A549 (cell line): ENCODE results near the gene WDR35. TPM values are rescaled to one million over a fixed set of nuclear protein-coding genes. Genes with fewer than 3 reads are reported as not detected.

Source experiments
- ATAC-seq, 2 experiments: fragments of 200-7000 bp in 1 of 2; fragments of >200 bp in 1 of 2; cut with Nextera tagmentation in 1 of 2; cut with Tn5 transposase in 1 of 2; 3 replicates each; pipeline versions ENCODE4 v1.8.0 to v1.9.1; 2018 to 2020; ENCODE audit warnings: mild to moderate bottlenecking in 1 of 2, moderate library complexity in 1 of 2
- CTCF ChIA-PET: fragments of 300-600 bp; sonication (Branson Sonifier 250); formaldehyde crosslinking; extraction: SDS; loops from one replicate; lab custom pipeline; 2021; ENCODE audit warnings: antibody characterized with exemption, inconsistent platforms; lab: Yijun Ruan, JAX
- POLR2A ChIA-PET: fragments of 350-600 bp; formaldehyde crosslinking; extraction: SDS; loops from one replicate; lab custom pipeline; 2021; ENCODE audit warnings: antibody characterized with exemption, inconsistent platforms; lab: Yijun Ruan, JAX
- DNase-seq, 2 experiments: peaks; one replicate each; pipeline versions ENCODE4 v3.0.0 to v3.0.0-alpha.2; 2011 to 2016; ENCODE audit warnings: low read depth in 1 of 2, low spot score in 1 of 2
- FAIRE-seq: peaks from 2 replicates; lab custom pipeline; 2011; peaks lifted over from hg19 to GRCh38; lab: Jason Lieb, UNC
- H3K27ac ChIP-seq, 2 experiments: fragments of >200 bp; sonication (Bioruptor Twin); formaldehyde crosslinking; 3 replicates each; pipeline ENCODE4 v1.5.1; 2016 to 2017
- H3K4me1 ChIP-seq: fragments of >200 bp; sonication (Bioruptor Twin); formaldehyde crosslinking; 3 replicates; pipeline ENCODE4 v1.6.1; 2016
- H3K4me2 ChIP-seq: fragments of >200 bp; sonication (Bioruptor Twin); formaldehyde crosslinking; 3 replicates; pipeline ENCODE4 v1.6.1; 2016
- H3K4me3 ChIP-seq: fragments of >200 bp; sonication (Bioruptor Twin); formaldehyde crosslinking; 3 replicates; pipeline ENCODE4 v1.5.1; 2016
- H3K9me3 ChIP-seq: fragments of >200 bp; sonication (Bioruptor Twin); formaldehyde crosslinking; 3 replicates; pipeline ENCODE4 v1.6.1; 2016
- CBX2 ChIP-seq: fragments of 200-600 bp; sonication (generic); IDR thresholded peaks from 2 replicates; pipeline ENCODE4 v1.6.1; 2016; ENCODE audit warnings: low read depth, mild to moderate bottlenecking, borderline replicate concordance
- CHD4 ChIP-seq: fragments of 200-600 bp; sonication (generic); IDR thresholded peaks from 2 replicates; pipeline ENCODE4 v1.6.1; 2016; ENCODE audit warnings: antibody characterized with exemption, mild to moderate bottlenecking, borderline replicate concordance
- CTCF ChIP-seq: fragments of >200 bp; sonication (Bioruptor Twin); formaldehyde crosslinking; IDR thresholded peaks from 3 replicates; pipeline ENCODE4 v1.5.1; 2016
- EHMT2 ChIP-seq: fragments of 200-600 bp; sonication (generic); IDR thresholded peaks from 2 replicates; pipeline ENCODE4 v1.6.1; 2016; ENCODE audit warnings: antibody characterized with exemption, low read depth, mild to moderate bottlenecking, moderate library complexity
- EP300 ChIP-seq, 2 experiments: fragments of >200 bp; sonication (Bioruptor Twin); formaldehyde crosslinking; IDR thresholded peaks; 2 replicates in 1 of 2; 3 replicates in 1 of 2; pipeline ENCODE4 v1.6.1; 2016 to 2017
- FOSB ChIP-seq: fragments of 250-450 bp; sonication (Bioruptor Pico); IDR thresholded peaks from 2 replicates; pipeline ENCODE4 v1.5.0; 2020; ENCODE audit warnings: mild to moderate bottlenecking, moderate library complexity
- FOSL2 ChIP-seq, 2 experiments: fragments of 450-650 bp in 1 of 2; fragments of >200 bp in 1 of 2; sonication (Bioruptor Twin) in 1 of 2; formaldehyde crosslinking; IDR thresholded peaks; 2 replicates each; pipeline versions ENCODE4 v1.5.0 to v1.6.1; 2016 to 2020; ENCODE audit warnings: mild to moderate bottlenecking in 1 of 2, moderate library complexity in 1 of 2
- HEYL ChIP-seq: fragments of 250-450 bp; sonication (Bioruptor Pico); IDR thresholded peaks from 2 replicates; pipeline ENCODE4 v1.8.0; 2021; ENCODE audit warnings: mild to moderate bottlenecking, moderate library complexity
- HMGXB4 ChIP-seq: fragments of 250-450 bp; sonication (Bioruptor Pico); IDR thresholded peaks from 2 replicates; pipeline ENCODE4 v1.5.0; 2021; ENCODE audit warnings: mild to moderate bottlenecking, moderate library complexity, borderline replicate concordance
- JUNB ChIP-seq: fragments of >200 bp; sonication (Bioruptor Twin); formaldehyde crosslinking; IDR thresholded peaks from 2 replicates; pipeline ENCODE4 v1.6.1; 2016
- MAX ChIP-seq: IDR thresholded peaks from 2 replicates; pipeline ENCODE4 v1.6.1; 2012
- MAZ ChIP-seq: fragments of 150-350 bp; IDR thresholded peaks from 2 replicates; pipeline ENCODE4 v1.6.1; 2014; ENCODE audit warnings: antibody characterized with exemption, low read depth, low read length, borderline replicate concordance
- MYC ChIP-seq: IDR thresholded peaks from 2 replicates; pipeline ENCODE4 v1.6.1; 2012; ENCODE audit warnings: mild to moderate bottlenecking, inconsistent platforms, low read length, improper control_type of control experiment, borderline replicate concordance
- NPAS2 ChIP-seq: fragments of 250-450 bp; sonication (Bioruptor Pico); IDR thresholded peaks from 2 replicates; pipeline ENCODE4 v1.8.0; 2022; ENCODE audit warnings: mild to moderate bottlenecking, moderate library complexity, borderline replicate concordance
- RAD21 ChIP-seq, 2 experiments: fragments of >200 bp in 1 of 2; sonication (Bioruptor Twin) in 1 of 2; formaldehyde crosslinking in 1 of 2; IDR thresholded peaks in 1 of 2; conservative IDR thresholded peaks in 1 of 2; 2 replicates in 1 of 2; 3 replicates in 1 of 2; pipeline ENCODE4 v1.6.1; 2012 to 2018; ENCODE audit warnings: inconsistent platforms in 1 of 2
- RARB ChIP-seq: fragments of 250-450 bp; sonication (Bioruptor Pico); IDR thresholded peaks from 2 replicates; pipeline ENCODE4 v1.8.0; 2021; ENCODE audit warnings: mild to moderate bottlenecking, moderate library complexity
- RFX5 ChIP-seq: fragments of 450-650 bp; IDR thresholded peaks from 2 replicates; pipeline ENCODE4 v1.7.1; 2014; ENCODE audit warnings: antibody characterized with exemption, mild to moderate bottlenecking, moderate library complexity
- SMC3 ChIP-seq: fragments of >200 bp; sonication (Bioruptor Twin); formaldehyde crosslinking; IDR thresholded peaks from 3 replicates; pipeline ENCODE4 v1.6.1; 2018; ENCODE audit warnings: inconsistent platforms
- TFCP2L1 ChIP-seq: fragments of 250-450 bp; sonication (Bioruptor Pico); IDR thresholded peaks from 2 replicates; pipeline ENCODE4 v1.5.0; 2021; ENCODE audit warnings: mild to moderate bottlenecking
- TP53 ChIP-seq: fragments of 250-450 bp; sonication (Bioruptor Pico); IDR thresholded peaks from 2 replicates; pipeline ENCODE4 v1.5.0; 2021; ENCODE audit warnings: mild to moderate bottlenecking, moderate library complexity
- ZNF302 ChIP-seq: fragments of 250-450 bp; sonication (Bioruptor Pico); IDR thresholded peaks from 2 replicates; pipeline ENCODE4 v1.9.0; 2021; ENCODE audit warnings: inconsistent platforms, mild to moderate bottlenecking, moderate library complexity
- WGBS: methylation state at CpG from one replicate; pipeline ENCODE4 v1.1.6; 2017; ENCODE audit errors: missing lambda C conversion rate; 5-methylcytosine and 5-hydroxymethylcytosine counted together
- polyA plus RNA-seq, 4 experiments: library from polyadenylated mRNA; depleted of rRNA in 3 of 4; stranded (reverse); fragments of >200 nt; fragmentation: RNase III in 1 of 4; extraction: RNeasy Plus Mini Kit Qiagen cat#74134 plus additional on column Dnase treatment in 1 of 4; gene quantifications; 2 replicates in 3 of 4; 3 replicates in 1 of 4; pipeline ENCODE4 v1.2.3, GENCODE V29; 2011 to 2017
- TF ChIP-seq, protein P1 (sequence below): fragments of >200 bp; sonication (Bioruptor Twin); formaldehyde crosslinking; IDR thresholded peaks from 2 replicates; pipeline ENCODE4 v1.6.1; 2016
- TF ChIP-seq, protein P2 (sequence below): fragments of >200 bp; sonication (Bioruptor Twin); formaldehyde crosslinking; IDR thresholded peaks from 3 replicates; pipeline ENCODE4 v1.6.1; 2016

Gene WDR35
- polyA plus RNA-seq, 2 of the 4 experiments (the other 2 are of a cell fraction) = 12.1 to 28.5 TPM

- WGBS = 77% methylated on average over 11 of the region's 11 CpGs
- Histone ChIP-seq H3K4me2 (no peak overlapping the region), H3K4me3 (no peak overlapping the region), H3K9me3 (no peaks in the 10 kb centered on the region), H3K4me1 (peaks cover 17% of the 10 kb centered on the region), H3K27ac (no peak overlapping the region)
- CTCF ChIA-PET = interaction anchor here (0.6 to 5.8 kb wide), 30 partner anchors 10 to 1477 kb away, joined by 3 to 61 read pairs (median 3); partner anchors contain the start of gene OSR1
- POLR2A ChIA-PET = interaction anchor here (1.4 kb wide), 1 partner anchor 517 kb away, joined by 3 read pairs; no protein-coding TSS in a partner anchor
- ATAC-seq = no peak
- FAIRE-seq = no peak
- no peak for TF ChIP-seq HMGXB4 (CRISPR knock-in tag)
- TF ChIP-seq TP53 (CRISPR knock-in tag) = no peak
- TF ChIP-seq HEYL (CRISPR knock-in tag) = no peak
- no peak for TF ChIP-seq JUNB
- no peak for TF ChIP-seq EHMT2
- no peak for TF ChIP-seq MAZ
- no peak for TF ChIP-seq FOSB (CRISPR knock-in tag)
- TF ChIP-seq RARB (CRISPR knock-in tag) = no peak
- no peak for TF ChIP-seq RFX5
- TF ChIP-seq EP300 (IDR thresholded peaks at IDR 0.05) = no peak
- TF ChIP-seq NPAS2 (CRISPR knock-in tag) = no peak
- TF ChIP-seq CTCF = no peak
- DNase-seq = no peak
These were observed 125.5 kb downstream of the WDR35 start for GRCh38 chr2:19864381-19864780.

GRCh38 chr2:19863303-19864041, 126.4 kb downstream of the WDR35 start:
- no peak overlapping the region for H3K4me3 ChIP-seq
- H3K27ac ChIP-seq = peak overlapping the region; percentile 69 to 77
- ATAC-seq (peak; percentile 87 to 93), FAIRE-seq (no peak), DNase-seq (peak; percentile 70 to 72)
- CTCF ChIA-PET = interaction anchor here (0.6 to 5.8 kb wide), 60 partner anchors 10 to 1476 kb away, joined by 3 to 61 read pairs (median 4); partner anchors contain the start of gene OSR1
- peak overlapping the region; percentile 79 for H3K4me2 ChIP-seq
- no peaks in the 10 kb centered on the region for H3K9me3 ChIP-seq
- POLR2A ChIA-PET = interaction anchor here (1.4 kb wide), 1 partner anchor 516 kb away, joined by 3 read pairs; no protein-coding TSS in a partner anchor
- H3K4me1 ChIP-seq = peaks cover 17% of the 10 kb centered on the region
- no peak for TF ChIP-seq ZNF302 (CRISPR knock-in tag)
- peak; percentile 63; the same call in 1 of the 2 replicates for TF ChIP-seq CHD4
- no peak for TF ChIP-seq HMGXB4 (CRISPR knock-in tag)
- TF ChIP-seq, protein P1, sequence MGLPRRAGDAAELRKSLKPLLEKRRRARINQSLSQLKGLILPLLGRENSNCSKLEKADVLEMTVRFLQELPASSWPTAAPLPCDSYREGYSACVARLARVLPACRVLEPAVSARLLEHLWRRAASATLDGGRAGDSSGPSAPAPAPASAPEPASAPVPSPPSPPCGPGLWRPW = no peak
- TF ChIP-seq TFCP2L1 = no peak
- TF ChIP-seq, protein P2, sequence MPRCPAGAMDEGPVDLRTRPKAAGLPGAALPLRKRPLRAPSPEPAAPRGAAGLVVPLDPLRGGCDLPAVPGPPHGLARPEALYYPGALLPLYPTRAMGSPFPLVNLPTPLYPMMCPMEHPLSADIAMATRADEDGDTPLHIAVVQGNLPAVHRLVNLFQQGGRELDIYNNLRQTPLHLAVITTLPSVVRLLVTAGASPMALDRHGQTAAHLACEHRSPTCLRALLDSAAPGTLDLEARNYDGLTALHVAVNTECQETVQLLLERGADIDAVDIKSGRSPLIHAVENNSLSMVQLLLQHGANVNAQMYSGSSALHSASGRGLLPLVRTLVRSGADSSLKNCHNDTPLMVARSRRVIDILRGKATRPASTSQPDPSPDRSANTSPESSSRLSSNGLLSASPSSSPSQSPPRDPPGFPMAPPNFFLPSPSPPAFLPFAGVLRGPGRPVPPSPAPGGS = no peak
- peak; percentile 100 for TF ChIP-seq SMC3
- TF ChIP-seq CTCF = peak; percentile 99
- TF ChIP-seq FOSL2 (IDR thresholded peaks at IDR 0.05) = no peak
- no peak for TF ChIP-seq FOSL2 (CRISPR knock-in tag; IDR thresholded peaks at IDR 0.05)
- TF ChIP-seq MYC = no peak
- peak; percentile 58; the same call in 1 of the 2 replicates for TF ChIP-seq MAX
- peak; percentile 99 to 100 for TF ChIP-seq RAD21 (conservative IDR thresholded peaks at IDR 0.05 in 1 of 2, IDR thresholded peaks at IDR 0.05 in 1 of 2)
- no peak for TF ChIP-seq CBX2
- no peak for TF ChIP-seq MAZ
- WGBS = 30% methylated on average over 30 of the region's 33 CpGs
